ENCODE data around the gene LAMA2.

DNA sequence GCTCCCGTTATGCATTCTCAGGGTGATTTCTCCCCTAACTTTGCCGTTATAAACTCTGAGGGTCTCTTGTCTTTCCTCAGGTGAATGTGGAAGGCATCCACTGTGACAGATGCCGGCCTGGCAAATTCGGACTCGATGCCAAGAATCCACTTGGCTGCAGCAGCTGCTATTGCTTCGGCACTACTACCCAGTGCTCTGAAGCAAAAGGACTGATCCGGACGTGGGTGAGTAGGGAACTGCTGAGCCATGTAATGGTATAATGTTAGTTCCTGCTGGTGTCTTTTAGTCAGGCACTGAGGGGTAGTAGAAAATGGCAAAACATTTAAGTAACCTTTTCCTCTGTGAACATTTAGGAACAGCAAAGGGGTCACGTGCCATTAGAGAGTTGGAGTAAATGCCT, 431.6 kb downstream of the LAMA2 start:
- TF ChIP-seq, protein P1, sequence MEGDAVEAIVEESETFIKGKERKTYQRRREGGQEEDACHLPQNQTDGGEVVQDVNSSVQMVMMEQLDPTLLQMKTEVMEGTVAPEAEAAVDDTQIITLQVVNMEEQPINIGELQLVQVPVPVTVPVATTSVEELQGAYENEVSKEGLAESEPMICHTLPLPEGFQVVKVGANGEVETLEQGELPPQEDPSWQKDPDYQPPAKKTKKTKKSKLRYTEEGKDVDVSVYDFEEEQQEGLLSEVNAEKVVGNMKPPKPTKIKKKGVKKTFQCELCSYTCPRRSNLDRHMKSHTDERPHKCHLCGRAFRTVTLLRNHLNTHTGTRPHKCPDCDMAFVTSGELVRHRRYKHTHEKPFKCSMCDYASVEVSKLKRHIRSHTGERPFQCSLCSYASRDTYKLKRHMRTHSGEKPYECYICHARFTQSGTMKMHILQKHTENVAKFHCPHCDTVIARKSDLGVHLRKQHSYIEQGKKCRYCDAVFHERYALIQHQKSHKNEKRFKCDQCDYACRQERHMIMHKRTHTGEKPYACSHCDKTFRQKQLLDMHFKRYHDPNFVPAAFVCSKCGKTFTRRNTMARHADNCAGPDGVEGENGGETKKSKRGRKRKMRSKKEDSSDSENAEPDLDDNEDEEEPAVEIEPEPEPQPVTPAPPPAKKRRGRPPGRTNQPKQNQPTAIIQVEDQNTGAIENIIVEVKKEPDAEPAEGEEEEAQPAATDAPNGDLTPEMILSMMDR (conservative IDR thresholded peaks at IDR 0.05 in 1 of 2, IDR thresholded peaks at IDR 0.05 in 1 of 2; ENCODE audit: low read depth in 1 of 2, low read length in 2 of 2): no peak
- no peak for TF ChIP-seq EZH2 (IDR thresholded peaks at IDR 0.05; ENCODE audit: low read length, missing control alignments)

All from fibroblast of lung (primary cell).